Activated naive CD8-positive, alpha-beta T cell treated with anti-CD3 and anti-CD28 coated beads, Interleukin-2, amount 10 ng/mL, durations not matched to agents 7 days and 5 days (primary cell): Measurements from ENCODE around the gene FHL2. TPM values are rescaled to one million over a fixed set of nuclear protein-coding genes. Genes with fewer than 3 reads are reported as not detected.

ENCODE experiments used
- total RNA-seq, 2 experiments: library from RNA; stranded (reverse); gene quantifications; one replicate each; pipeline ENCODE4 v1.2.3, GENCODE V29; 2021

Gene FHL2
- total RNA-seq, 2 experiments from 2014 or later = 0.80 to 1.1 TPM

Other genes with a start within 250 kb of the FHL2 start
- not detected for gene GPR45, start 157.3 kb downstream of the FHL2 start, total RNA-seq
- gene TGFBRAP1, start 69.3 kb downstream of the FHL2 start, total RNA-seq = 10 to 100 TPM; 17.8 to 19.3 TPM
- 10 to 100 TPM; 23.9 to 25.0 TPM for gene C2orf49, start 61.5 kb downstream of the FHL2 start, total RNA-seq